SH-SY5Y (cell line): Measurements from ENCODE around the gene NPIPB8.

Experiments used
- GATA2 ChIP-seq: IDR thresholded peaks from 2 replicates; pipeline ENCODE4 v1.6.1; 2011; ENCODE audit warnings: mild to moderate bottlenecking, low read depth, low read length
- GATA3 ChIP-seq: IDR thresholded peaks from 2 replicates; pipeline ENCODE4 v1.6.1; 2011; ENCODE audit warnings: low read depth, mild to moderate bottlenecking, low read length, moderate library complexity

DNA sequence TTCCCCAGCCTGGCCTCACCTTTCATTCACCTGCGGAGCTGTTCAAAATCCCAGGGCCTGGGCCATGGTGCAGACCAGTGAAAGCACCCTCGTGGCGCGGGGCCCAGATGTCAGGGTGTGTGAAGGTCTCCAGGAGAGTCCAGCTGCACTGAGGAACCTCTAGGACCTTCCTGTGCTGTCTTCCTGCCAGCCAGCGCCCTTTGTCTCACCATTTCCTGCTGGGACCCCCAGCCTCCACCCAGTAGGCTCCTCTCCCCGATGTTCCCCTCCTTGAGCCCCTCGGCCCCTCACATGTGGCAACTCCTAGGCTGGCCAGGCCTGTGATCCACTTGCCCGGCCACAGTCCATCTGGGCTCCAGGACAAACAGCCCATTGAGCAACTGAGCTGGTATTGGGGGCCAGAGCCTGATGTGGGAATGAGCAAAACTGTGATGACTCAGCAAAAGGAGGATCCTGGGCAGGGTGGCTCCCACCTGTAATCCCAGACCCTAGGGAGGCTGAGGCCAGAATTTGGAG lies 41.7 kb upstream of the NPIPB8 start:
- no peak for TF ChIP-seq GATA3
- TF ChIP-seq GATA2 = no peak
